ENCODE data around the gene RPA3.

- no peak for TF ChIP-seq CTCF (IDR thresholded peaks at IDR 0.05; ENCODE audit: low read depth, low read length)
- TF ChIP-seq EZH2phosphoT487 (IDR thresholded peaks at IDR 0.05; ENCODE audit: low read depth), result no peak
These were observed 21.0 kb upstream of the RPA3 start for GRCh38 chr7:7739204-7740036.

Measured in OCI-LY3 (cell line).